NCI-H187 (cell line): ENCODE measurements around the gene LASP1NB.
"Not testable (repeated sequence)": the region's sequence is repeated elsewhere in the genome, so short reads cannot be mapped to it uniquely, and the experiment has no call there.

Experiments
- DNase-seq, 2 experiments: peaks; one replicate each; lab custom pipeline; 2025; lab: John Stamatoyannopoulos, UW

LASP1NB gene

DNA sequence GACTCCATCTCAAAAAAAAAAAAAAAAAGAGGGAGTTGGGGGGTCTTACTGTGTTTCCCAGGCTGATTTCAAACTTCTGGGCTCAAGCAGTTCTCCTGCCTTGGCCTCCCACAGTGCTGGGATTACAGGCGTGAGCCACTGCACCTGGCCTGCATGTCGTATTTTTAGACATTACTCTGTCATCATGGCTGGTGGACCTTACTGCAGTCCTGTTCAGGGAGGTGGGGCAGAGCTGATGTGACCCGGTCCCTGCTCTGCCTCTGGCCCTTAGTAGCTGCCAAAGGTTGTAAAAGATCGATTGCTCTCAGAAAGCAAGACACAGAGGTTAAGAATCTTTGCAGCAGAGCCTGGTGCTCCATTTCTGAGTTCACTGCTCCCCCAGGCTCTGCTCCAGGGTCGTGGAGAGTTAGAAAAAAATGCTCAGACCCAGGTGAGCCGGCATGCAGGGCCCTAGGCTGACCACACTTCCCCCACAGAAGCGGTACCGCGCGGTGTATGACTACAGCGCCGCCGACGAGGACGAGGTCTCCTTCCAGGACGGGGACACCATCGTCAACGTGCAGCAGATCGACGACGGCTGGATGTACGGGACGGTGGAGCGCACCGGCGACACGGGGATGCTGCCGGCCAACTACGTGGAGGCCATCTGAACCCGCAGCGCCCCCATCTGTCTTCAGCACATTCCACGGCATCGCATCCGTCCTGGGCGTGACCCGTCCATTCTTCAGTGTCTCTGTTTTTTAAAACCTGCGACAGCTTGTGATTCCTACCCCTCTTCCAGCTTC lies 7.1 kb upstream of the LASP1NB start:
- no peak for DNase-seq

DNA sequence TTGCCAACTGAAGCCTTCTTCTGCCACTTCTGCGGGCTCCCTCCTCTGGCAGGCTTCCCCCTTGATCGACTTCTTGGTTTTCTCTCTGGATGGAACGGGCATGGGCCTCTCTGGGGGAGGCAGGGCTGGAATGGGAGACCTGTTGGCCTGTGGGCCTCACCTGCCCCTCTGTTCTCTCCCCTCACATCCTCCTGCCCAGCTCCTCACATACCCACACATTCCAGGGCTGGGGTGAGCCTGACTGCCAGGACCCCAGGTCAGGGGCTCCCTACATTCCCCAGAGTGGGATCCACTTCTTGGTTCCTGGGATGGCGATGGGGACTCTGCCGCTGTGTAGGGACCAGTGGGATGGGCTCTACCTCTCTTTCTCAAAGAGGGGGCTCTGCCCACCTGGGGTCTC lies 6.5 kb upstream of the LASP1NB start:
- DNase-seq = no peak

DNA sequence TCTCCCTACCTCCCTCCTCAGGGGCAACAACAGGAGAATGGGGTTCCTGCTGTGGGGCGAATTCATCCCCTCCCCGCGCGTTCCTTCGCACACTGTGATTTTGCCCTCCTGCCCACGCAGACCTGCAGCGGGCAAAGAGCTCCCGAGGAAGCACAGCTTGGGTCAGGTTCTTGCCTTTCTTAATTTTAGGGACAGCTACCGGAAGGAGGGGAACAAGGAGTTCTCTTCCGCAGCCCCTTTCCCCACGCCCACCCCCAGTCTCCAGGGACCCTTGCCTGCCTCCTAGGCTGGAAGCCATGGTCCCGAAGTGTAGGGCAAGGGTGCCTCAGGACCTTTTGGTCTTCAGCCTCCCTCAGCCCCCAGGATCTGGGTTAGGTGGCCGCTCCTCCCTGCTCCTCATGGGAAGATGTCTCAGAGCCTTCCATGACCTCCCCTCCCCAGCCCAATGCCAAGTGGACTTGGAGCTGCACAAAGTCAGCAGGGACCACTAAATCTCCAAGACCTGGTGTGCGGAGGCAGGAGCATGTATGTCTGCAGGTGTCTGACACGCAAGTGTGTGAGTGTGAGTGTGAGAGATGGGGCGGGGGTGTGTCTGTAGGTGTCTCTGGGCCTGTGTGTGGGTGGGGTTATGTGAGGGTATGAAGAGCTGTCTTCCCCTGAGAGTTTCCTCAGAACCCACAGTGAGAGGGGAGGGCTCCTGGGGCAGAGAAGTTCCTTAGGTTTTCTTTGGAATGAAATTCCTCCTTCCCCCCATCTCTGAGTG lies 5.9 kb upstream of the LASP1NB start:
- no peak for DNase-seq

DNA sequence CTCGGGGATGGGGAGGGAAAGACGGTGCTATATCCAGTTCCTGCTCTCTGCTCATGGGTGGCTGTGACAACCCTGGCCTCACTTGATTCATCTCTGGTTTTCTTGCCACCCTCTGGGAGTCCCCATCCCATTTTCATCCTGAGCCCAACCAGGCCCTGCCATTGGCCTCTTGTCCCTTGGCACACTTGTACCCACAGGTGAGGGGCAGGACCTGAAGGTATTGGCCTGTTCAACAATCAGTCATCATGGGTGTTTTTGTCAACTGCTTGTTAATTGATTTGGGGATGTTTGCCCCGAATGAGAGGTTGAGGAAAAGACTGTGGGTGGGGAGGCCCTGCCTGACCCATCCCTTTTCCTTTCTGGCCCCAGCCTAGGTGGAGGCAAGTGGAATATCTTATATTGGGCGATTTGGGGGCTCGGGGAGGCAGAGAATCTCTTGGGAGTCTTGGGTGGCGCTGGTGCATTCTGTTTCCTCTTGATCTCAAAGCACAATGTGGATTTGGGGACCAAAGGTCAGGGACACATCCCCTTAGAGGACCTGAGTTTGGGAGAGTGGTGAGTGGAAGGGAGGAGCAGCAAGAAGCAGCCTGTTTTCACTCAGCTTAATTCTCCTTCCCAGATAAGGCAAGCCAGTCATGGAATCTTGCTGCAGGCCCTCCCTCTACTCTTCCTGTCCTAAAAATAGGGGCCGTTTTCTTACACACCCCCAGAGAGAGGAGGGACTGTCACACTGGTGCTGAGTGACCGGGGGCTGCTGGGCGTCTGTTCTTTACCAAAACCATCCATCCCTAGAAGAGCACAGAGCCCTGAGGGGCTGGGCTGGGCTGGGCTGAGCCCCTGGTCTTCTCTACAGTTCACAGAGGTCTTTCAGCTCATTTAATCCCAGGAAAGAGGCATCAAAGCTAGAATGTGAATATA lies 4.8 kb upstream of the LASP1NB start:
- no peak for DNase-seq

DNA sequence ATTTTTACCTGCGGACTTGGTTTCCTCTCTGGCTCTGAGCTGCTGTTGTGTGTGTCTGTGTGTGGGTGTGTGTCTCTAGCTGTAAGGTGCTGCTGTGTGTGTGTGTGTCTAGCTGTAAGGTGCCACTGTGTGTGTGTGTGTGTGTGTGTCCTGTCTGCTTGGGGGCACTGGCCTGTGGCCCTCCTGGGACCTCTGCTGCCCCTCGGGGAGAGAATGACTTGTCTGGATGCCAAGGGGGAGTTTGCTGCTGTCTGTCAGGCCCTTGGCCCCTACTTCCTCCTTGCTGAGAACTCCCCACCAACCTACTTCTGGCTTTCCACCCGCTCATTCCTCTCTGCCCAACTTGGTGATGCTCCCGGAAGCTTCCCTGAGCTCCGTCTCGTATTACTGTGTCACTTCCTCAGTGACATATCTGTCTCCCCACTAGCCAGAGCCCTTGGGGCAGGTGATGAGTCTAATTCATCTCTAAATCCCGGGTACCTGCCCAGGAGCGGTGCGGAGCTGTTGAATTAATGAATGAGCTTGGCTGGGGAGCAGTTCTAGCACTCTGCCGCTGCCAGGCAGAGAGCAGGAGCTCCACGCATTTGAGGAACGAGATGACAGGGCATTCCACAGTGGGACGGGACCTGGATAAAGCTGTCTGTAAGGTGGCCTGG lies 3.5 kb upstream of the LASP1NB start:
- no peak for DNase-seq

DNA sequence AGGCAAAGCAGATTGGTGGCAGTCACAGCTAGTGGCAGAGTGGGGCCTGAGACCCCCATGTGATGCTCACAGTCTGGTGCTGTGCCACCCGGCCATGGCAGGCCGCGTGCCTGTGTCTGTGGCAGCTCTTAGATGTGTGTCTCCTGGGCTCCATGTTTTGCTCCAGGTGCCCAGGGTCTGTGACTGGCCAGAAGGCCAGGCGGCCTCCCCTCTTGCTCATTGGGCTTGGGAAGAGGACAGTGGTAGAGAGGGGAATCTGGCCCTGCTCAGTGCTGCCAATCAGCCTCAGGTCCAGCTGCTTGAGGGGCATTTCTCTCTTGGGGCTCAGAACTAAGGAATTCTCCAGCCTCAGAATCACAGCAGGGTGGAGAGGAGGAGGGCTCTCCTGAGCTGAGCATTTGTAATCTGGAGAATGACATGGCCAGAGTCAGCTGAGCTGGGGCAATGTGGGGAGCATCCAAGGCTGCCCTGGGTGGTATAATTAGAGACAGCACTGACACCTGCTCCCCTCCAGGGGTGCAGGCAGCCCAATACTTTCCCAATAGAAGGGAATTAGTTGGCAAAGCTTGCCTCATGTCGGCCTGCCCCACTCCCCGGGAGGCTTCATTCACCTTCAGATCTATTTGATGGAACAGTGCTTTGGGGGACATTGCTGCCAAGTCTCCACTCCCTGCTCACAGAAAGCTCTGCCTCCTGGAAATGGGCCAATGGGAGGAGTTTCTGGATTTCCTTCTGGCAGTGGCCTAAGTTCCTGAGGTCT lies 2.7 kb upstream of the LASP1NB start:
- DNase-seq = no peak

DNA sequence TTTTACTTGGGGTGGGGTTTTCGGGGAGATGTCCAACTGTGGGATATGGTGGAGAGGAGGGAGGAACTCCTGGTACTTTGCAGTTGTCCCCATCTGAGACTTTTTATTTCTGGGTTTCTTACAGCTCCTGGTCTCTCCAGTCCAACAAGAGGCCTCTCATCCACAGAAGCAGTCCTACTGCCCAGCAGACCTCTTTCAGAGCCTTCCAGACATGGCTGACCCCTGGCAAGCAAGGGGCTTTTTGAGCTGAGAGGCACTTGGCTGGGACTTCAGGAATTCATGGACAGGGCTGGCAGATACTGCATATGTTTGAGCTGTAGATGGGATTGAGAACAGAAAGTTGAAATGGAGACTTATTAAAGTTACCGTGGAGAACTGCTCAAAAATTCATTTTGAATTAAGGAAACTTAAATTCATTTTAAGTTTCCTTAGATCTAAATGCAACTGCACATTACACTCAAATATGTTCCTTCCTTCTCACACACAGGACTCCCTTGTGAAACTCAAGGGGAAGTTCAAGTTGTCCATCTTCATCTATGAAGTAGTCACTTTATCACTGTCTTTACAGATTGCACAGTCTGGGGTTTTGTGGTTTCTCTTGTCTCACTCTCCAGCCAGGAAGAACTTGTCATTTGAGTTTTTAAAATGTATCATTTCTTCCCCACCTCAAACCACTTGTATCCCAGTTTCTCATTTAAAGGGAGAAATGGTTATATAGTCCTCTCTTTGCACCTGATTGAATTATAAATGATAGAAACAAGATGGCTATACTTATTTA lies 1.1 kb downstream of the LASP1NB start:
- DNase-seq = no peak

DNA sequence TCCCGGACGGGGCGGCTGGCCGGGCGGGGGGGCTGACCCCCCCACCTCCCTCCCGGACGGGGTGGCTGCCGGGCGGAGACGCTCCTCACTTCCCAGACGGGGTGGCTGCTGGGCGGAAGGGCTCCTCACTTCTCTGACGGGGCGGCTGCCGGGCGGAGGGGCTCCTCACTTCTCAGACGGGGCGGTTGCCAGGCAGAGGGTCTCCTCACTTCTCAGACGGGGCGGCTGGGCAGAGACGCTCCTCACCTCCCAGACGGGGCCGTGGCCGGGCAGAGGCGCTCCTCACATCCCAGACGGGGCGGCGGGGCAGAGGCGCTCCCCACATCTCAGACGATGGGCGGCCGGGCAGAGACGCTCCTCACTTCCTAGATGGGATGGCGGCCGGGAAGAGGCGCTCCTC lies 5.4 kb downstream of the LASP1NB start:
- DNase-seq = not testable (repeated sequence)

DNA sequence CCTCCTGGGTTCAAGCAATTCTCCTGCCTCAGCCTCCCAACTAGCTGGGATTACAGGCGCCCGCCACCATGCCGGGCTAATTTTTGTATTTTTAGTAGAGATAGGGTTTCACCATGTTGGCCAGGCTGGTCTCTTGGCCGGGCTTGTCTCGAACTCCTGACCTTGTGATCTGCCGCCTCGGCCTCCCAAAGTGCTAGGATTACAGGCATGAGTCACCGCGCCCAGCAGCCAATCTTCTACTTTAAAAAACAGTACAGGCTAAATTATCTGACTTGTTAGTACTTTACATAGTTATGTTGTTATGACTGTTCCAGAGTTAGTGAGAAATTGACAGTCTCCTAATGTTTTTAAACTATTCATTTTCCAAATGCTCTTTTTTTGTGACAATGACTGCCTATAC lies 8.5 kb downstream of the LASP1NB start:
- DNase-seq = not testable (repeated sequence)

DNA sequence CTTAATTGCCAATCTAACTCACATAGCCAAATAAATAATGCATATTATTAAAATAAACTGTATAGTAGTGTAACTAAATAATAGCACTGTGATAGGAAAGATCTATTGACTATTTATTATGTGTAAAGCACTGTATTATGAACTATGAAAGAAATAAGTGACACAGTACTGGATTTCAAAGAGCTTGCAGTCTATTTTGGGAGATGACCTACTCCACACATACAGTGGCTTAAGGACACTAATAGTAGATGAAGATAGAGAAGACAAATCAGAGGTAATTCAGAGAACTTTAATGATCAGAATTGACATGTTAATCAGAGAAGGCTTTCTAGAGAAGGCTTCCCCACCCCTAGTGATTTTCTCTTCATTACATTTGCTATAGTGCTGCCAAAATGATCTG lies 14.6 kb downstream of the LASP1NB start:
- no peak for DNase-seq

DNA sequence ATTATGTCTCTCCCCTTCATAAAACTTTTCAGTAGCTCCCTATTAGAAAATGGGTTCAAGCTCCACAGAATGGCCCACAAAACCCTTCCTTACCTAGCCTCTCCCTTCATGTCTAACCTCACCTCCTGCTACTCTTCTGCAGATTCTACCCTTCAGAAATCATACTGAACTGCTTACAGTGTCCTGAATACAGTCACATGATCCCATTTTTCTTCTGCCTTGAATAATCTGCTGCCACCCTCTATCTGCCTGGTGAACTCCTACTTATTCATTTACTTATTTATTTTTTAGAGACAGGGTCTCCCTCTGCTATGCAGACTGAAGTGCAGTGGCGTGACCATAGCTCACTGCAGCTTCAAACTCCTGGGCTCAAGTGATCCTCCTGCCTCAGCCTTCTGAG lies 15.0 kb downstream of the LASP1NB start:
- no peak for DNase-seq

DNA sequence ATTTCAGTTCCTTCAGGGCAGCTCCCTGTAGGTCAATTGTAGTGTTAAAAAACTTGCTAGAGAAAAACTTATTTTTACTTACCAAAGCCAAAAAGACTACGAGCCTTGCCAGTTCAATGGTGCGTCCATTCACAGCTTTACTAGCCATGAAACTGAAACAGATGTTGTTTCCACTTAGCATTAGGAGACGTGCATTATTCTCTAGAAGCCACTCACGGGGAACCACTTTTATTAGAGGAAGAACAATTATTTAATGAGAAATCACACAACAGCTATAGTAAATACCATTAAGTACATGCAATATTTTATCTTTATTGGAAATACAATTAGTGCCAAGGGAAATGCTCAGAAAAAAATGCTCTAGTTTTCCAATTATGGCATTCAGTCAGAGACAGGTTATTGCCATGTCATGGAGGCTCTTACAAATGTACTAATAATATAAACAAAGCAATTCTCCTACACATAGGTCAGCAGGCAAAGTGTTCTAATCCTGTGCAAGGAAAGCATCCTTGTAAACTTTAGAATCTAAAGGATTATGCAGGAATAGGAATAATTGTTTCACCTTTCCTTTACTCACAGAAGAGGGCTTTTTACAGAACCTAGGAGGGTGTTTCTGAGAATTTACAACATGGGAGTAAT lies 17.4 kb downstream of the LASP1NB start:
- no peak for DNase-seq

DNA sequence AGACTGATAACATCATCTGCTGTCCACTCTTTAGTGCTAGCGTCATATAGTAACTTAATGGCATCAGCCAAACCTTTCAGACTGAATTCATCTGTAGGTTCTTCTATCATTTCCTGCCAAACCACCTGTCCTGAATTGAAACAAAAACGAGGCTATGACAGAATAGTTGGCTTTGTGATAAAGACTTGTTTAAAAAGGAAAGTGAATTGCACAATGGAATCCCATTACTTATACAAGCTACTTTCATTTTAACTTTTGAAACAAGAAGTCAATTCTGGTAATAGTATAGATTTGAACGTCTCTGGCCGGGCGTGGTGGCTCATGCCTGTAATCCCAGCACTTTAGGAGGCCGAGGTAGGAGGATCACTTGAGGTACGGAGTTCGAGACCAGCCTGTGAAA lies 18.2 kb downstream of the LASP1NB start:
- DNase-seq = no peak

DNA sequence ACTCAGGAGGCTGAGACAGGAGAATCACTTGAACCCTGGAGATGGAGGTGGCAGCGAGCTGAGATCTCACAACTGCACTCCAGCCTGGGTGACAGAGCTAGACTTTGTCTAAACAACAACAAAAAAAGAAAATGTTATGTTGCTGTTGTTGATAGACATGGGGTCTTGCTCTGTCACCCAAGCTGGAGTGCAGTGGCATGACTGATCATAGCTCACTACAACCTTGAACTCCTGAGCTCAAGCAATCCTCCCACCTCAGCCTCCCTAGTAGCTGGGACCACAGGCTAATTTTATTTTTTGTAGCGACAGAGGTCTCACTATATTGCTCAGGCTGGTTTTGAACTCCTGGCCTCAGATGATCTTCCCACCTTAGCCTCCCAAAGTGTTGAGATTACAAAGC lies 21.8 kb downstream of the LASP1NB start:
- DNase-seq = no peak

DNA sequence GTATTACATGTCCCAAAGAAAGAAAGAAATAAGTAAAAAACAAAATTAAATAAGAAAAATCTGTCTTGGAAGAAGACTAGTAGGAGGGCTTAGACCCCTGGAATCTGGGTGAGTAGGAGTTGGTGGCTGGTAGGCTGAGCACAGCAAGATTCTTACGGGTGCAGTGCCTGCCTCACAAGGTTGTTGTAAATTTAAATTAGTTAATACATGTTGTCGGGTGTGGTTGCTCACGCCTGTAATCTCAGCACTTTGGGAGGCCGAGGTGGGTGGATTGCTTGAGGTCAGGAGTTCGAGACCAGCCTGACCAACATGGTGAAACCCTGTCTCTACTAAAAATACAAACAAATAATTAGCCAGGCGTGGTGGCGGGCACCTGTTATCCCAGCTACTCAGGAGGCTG lies 28.4 kb downstream of the LASP1NB start:
- not testable (repeated sequence) for DNase-seq

DNA sequence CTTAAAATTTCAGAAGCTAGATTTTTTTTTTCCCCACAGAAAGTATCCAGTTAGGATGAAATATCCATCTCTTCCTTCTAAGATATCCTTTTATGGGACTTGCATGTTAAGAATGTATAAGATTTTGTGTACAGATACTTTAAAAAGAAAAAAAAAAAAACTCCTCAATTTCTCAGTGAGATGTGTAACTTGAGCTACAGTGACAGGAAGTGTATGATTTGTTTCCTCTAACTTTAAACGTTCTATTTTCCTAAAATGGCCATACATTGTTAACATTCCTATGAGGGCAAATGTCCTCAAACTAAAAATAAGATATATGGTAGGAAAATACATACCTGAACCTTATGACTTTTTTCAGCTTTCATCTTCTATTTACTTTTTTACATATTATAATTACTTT lies 32.9 kb downstream of the LASP1NB start:
- DNase-seq = no peak

DNA sequence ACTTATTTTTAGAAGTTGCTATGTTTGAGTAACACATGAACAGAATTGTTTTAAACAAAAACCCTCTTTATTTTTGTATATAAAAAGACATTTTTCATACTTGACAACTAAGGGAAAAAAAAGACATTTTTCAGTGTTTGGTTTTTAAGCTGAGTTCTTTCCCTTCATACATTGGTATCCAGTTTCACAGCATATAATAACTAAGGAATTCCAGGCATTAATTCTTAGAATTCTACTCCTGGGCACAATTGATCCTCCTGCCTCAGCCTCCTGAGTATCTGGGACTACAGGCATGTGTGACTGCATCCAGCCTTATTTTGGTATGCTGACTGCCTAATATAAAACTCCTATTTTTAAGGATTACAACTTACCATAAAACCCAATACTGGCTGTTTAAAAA lies 33.3 kb downstream of the LASP1NB start:
- DNase-seq = no peak

DNA sequence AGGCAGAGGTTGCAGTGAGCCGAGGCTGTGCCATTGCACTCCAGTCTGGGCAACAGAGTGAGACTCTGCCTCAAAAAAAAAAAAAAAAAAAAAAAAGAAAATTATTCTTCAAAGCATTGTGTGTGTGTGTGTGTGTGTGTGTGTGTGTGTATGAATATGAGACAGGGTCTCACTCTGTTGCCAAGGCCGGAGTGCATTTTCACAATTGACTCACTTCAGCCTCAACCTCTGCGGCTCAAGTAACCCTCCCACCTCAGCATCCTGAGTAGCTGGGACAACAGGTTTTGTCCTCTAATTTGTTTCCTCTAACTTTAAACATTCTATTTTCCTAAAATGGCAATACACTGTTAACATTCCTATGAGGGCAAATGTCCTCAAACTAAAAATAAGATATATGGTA lies 34.1 kb downstream of the LASP1NB start:
- DNase-seq = no peak

DNA sequence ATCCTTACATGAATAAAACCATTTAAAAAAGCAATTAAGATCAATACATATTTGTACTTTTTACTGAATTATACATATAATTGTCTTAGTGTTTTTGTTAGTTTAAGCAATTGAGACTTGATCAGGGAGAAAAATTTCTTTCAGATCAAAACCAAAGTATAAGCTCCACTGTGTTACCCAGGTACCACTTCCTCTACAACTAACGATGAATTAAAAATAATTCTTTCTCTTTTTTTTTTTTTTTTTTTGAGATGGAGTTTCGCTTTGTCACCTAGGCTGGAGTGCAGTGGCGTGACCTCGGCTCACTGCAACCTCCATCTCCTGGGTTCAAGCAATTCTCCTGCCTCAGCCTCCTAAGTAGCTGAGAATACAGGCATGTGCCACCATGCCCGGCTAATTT lies 35.0 kb downstream of the LASP1NB start:
- no peak for DNase-seq

DNA sequence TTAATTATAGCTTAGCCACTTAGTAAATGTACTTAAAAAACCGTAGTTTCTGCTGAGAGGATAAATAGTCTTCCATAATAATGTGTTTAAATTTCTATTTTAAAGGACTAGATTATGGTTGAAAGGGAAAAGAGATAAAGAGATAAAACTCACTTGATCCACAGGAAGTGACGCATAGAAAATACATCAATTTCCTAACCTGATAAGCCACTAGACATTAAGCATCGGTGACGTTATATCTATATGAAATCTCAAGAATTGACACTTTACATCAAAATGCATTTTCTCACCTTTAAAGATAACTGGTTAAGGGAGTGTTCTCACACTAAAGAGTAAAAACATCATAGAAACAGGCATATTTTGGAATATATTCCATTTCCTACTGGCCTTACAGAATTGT lies 36.0 kb downstream of the LASP1NB start:
- DNase-seq = no peak
